Tibial nerve (tissue), 4 donors: ENCODE data around the gene METTL23. TPM values are rescaled to one million over a fixed set of nuclear protein-coding genes. Genes with fewer than 3 reads are reported as not detected.

Experiments
- DNase-seq, 2 donors: peaks; one replicate each; pipeline ENCODE4 v3.0.0-alpha.2; 2019; ENCODE audit warnings: low spot score in 2 of 2
- H3K27ac ChIP-seq, 4 donors: fragments of 200-600 bp; sonication (generic) in 3 of 4; one replicate each; pipeline ENCODE4 v1.5.1; 2017 to 2019; ENCODE audit warnings: mild to moderate bottlenecking in 1 of 4
- H3K27me3 ChIP-seq, 2 donors: fragments of 200-600 bp; sonication (generic) in 1 of 2; one replicate each; pipeline versions ENCODE4 v1.5.1 to v1.6.0; 2017 to 2019
- H3K36me3 ChIP-seq, 3 donors: fragments of 200-600 bp; sonication (generic); one replicate each; pipeline ENCODE4 v1.5.1; 2018 to 2019
- H3K4me1 ChIP-seq, 4 donors: fragments of 200-600 bp; sonication (generic) in 3 of 4; one replicate each; pipeline ENCODE4 v1.5.1; 2017 to 2019
- H3K4me3 ChIP-seq, 4 donors: fragments of 200-600 bp; sonication (generic) in 3 of 4; one replicate each; pipeline ENCODE4 v1.5.1; 2017 to 2019; ENCODE audit warnings: mild to moderate bottlenecking in 1 of 4, moderate library complexity in 1 of 4
- H3K9me3 ChIP-seq, 4 donors: fragments of 200-600 bp; sonication (generic) in 3 of 4; one replicate each; pipeline ENCODE4 v1.5.1; 2017 to 2019
- CTCF ChIP-seq, 5 experiments: fragments of 200-600 bp in 3 of 5; fragments of 450-650 bp in 2 of 5; sonication (generic) in 3 of 5; IDR thresholded peaks; one replicate each; pipeline ENCODE4 v1.5.1; 2016 to 2019; ENCODE audit warnings: antibody characterized with exemption in 5 of 5, mild to moderate bottlenecking in 3 of 5, moderate library complexity in 2 of 5
- EP300 ChIP-seq, 2 donors: sonication (generic); formaldehyde crosslinking; IDR thresholded peaks; one replicate each; pipeline ENCODE4 v1.6.1; 2017; ENCODE audit warnings: antibody characterized with exemption in 2 of 2, mild to moderate bottlenecking in 1 of 2
- POLR2A ChIP-seq, 2 donors: fragments of 450-650 bp; IDR thresholded peaks; one replicate each; pipeline ENCODE4 v1.6.1; 2017; ENCODE audit warnings: antibody characterized with exemption in 2 of 2, mild to moderate bottlenecking in 2 of 2, moderate library complexity in 2 of 2
- WGBS, 2 donors: methylation state at CpG; one replicate each; pipeline ENCODE4 v1.1.5; 2018; 5-methylcytosine and 5-hydroxymethylcytosine counted together
- small RNA-seq: library from RNA; depleted of rRNA; stranded (forward); fragments of <200 nt; gene quantifications from one replicate; pipeline ENCODE3, GENCODE V24; 2016
- total RNA-seq, 4 donors: library from RNA; depleted of rRNA; stranded (reverse); fragments of >200 nt; gene quantifications; one replicate each; pipeline ENCODE4 v1.1.0, GENCODE V29; 2016

Gene METTL23
- total RNA-seq, 4 donors from 2014 or later: 27.8 to 50.2 (median 30.8) TPM

GRCh38 chr17:76775021-76775600, 48.5 kb downstream of the METTL23 start:
- H3K9me3 ChIP-seq: no peaks in the 10 kb centered on the region
- H3K27ac ChIP-seq: no peak overlapping the region
- H3K36me3 ChIP-seq: peaks cover 0 to 97% (median 12%) of the 10 kb centered on the region in 3 donors
- no peak for TF ChIP-seq CTCF (IDR thresholded peaks at IDR 0.05)
- no peak for TF ChIP-seq POLR2A (IDR thresholded peaks at IDR 0.05)
- no peak for TF ChIP-seq EP300 (IDR thresholded peaks at IDR 0.05)
- H3K27me3 ChIP-seq: no peaks in the 10 kb centered on the region
- no peak overlapping the region for H3K4me3 ChIP-seq
- peaks cover 0 to 7% (median 0%) of the 10 kb centered on the region in 4 donors for H3K4me1 ChIP-seq
- no peak for DNase-seq
- WGBS, 2 donors: 83 to 84% methylated on average over 10 of the region's 10 CpGs

GRCh38 chr17:76781056-76781982, 54.7 kb downstream of the METTL23 start:
- Histone ChIP-seq H3K4me1 (no peaks in the 10 kb centered on the region), H3K27ac (no peak overlapping the region), H3K4me3 (no peak overlapping the region), H3K27me3 (no peaks in the 10 kb centered on the region), H3K36me3 (peaks cover 0 to 83% (median 5%) of the 10 kb centered on the region in 3 donors), H3K9me3 (no peaks in the 10 kb centered on the region)
- no peak for DNase-seq
- TF ChIP-seq EP300 (IDR thresholded peaks at IDR 0.05) (no peak), POLR2A (IDR thresholded peaks at IDR 0.05) (no peak), CTCF (IDR thresholded peaks at IDR 0.05) (no peak)
- 78 to 83% methylated on average over 12 of the region's 12 CpGs for WGBS, 2 donors

GRCh38 chr17:76783146-76783545, 56.5 kb downstream of the METTL23 start:
- TF ChIP-seq POLR2A (IDR thresholded peaks at IDR 0.05) (no peak), EP300 (IDR thresholded peaks at IDR 0.05) (no peak), CTCF (IDR thresholded peaks at IDR 0.05) (no peak)
- WGBS, 2 donors: 79 to 80% methylated on average over 5 of the region's 5 CpGs
- Histone ChIP-seq H3K27ac (no peak overlapping the region), H3K36me3 (peaks cover 0 to 71% (median 0%) of the 10 kb centered on the region in 3 donors), H3K27me3 (no peaks in the 10 kb centered on the region), H3K4me1 (no peaks in the 10 kb centered on the region), H3K9me3 (no peaks in the 10 kb centered on the region), H3K4me3 (no peak overlapping the region)
- no peak for DNase-seq

Small RNA genes lying within 50 kb of the gene (small RNA-seq; reads per million reads assigned to genes)
- gene AC005837.3 (not detected), gene RF02271 (not detected), gene RNU6-97P (not detected), gene RNY4P36 (not detected)

Other genes with a start within 250 kb of the METTL23 start
- 10 to 100 TPM; 33.1 to 99.0 (median 73.5) TPM for gene RHBDF2, start 225.4 kb upstream of the METTL23 start, total RNA-seq
- 10 to 100 TPM; 40.2 to 59.2 (median 48.8) TPM for gene CYGB, start 189.1 kb upstream of the METTL23 start, total RNA-seq
- 10 to 100 TPM in 3 of 4 donors, 1 to 10 TPM in 1; 6.6 to 23.5 (median 14.1) TPM for gene PRCD, start 186.8 kb upstream of the METTL23 start, total RNA-seq
- 100 to 1,000 TPM in 1 of 4 donors, 10 to 100 TPM in 3; 58.5 to 128 (median 69.1) TPM for gene ST6GALNAC2, start 141.0 kb upstream of the METTL23 start, total RNA-seq
- gene ST6GALNAC1, start 83.1 kb upstream of the METTL23 start, total RNA-seq: 10 to 100 TPM in 2 of 4 donors, 1 to 10 TPM in 2; 2.4 to 13.8 (median 7.4) TPM
- gene MXRA7, start 15.9 kb upstream of the METTL23 start, total RNA-seq: 100 to 1,000 TPM; 124 to 230 (median 197) TPM
- gene JMJD6, start 233 bp upstream of the METTL23 start, total RNA-seq: 10 to 100 TPM; 14.0 to 45.0 (median 34.2) TPM
- gene SRSF2, start 10.5 kb downstream of the METTL23 start, total RNA-seq: 100 to 1,000 TPM; 196 to 452 (median 271) TPM
- gene MFSD11, start 11.3 kb downstream of the METTL23 start, total RNA-seq: 10 to 100 TPM; 25.8 to 61.0 (median 37.1) TPM
- gene MGAT5B, start 141.6 kb downstream of the METTL23 start, total RNA-seq: 1 to 10 TPM in 2 of 4 donors, under 1 TPM in 2; 0.78 to 1.5 (median 0.96) TPM